WI38 (cell line): Measurements from ENCODE around the gene MAGED2.
"Not testable (repeated sequence)": the region's sequence is repeated elsewhere in the genome, so short reads cannot be mapped to it uniquely, and the experiment has no call there.

Source experiments
- H3K4me3 ChIP-seq: 2 replicates; pipeline ENCODE4 v1.5.1; 2011; ENCODE audit warnings: low read depth, mild to moderate bottlenecking, control low read depth, low read length
- CTCF ChIP-seq: IDR thresholded peaks from 2 replicates; pipeline ENCODE4 v1.5.1; 2012; ENCODE audit warnings: low read depth, mild to moderate bottlenecking, control low read depth, low read length

The MAGED2 gene

GRCh38 chrX:54807524-54808108 lies at the start of gene MAGED2:
Gene MAGED2, plus strand, starts transcription at chrX:54807745. Its CDS starts 1,587 bp downstream, at chrX:54809332.
- H3K4me3 ChIP-seq, result peak within 1 kb of the TSS; percentile 77
- TF ChIP-seq CTCF, result no peak

GRCh38 chrX:54758114-54759055 lies 49.2 kb upstream of the MAGED2 start:
- no peak for TF ChIP-seq CTCF
- no peak overlapping the region for H3K4me3 ChIP-seq

- H3K4me3 ChIP-seq, result not testable (repeated sequence)
These were observed 33.0 kb upstream of the MAGED2 start for GRCh38 chrX:54774391-54775094.

GRCh38 chrX:54776061-54776460 lies 31.5 kb upstream of the MAGED2 start:
- no peak for TF ChIP-seq CTCF

GRCh38 chrX:54776987-54777672 lies 30.4 kb upstream of the MAGED2 start:
- H3K4me3 ChIP-seq, result no peak overlapping the region
- TF ChIP-seq CTCF, result no peak

More at GRCh38 chrX:54776061-54776460, 31.5 kb upstream of the MAGED2 start:
- H3K4me3 ChIP-seq, result no peak overlapping the region

GRCh38 chrX:54785901-54786300 lies 21.6 kb upstream of the MAGED2 start:
- TF ChIP-seq CTCF, result peak; percentile 16; the same call in 1 of the 2 replicates
- H3K4me3 ChIP-seq, result no peak overlapping the region

- H3K4me3 ChIP-seq, result no peak overlapping the region
- TF ChIP-seq CTCF, result no peak
These were observed 20.6 kb upstream of the MAGED2 start for GRCh38 chrX:54786967-54787366.
